Testis (tissue), 2 donors: ENCODE results near the gene SKIC2.
"Not testable (repeated sequence)": the region's sequence is repeated elsewhere in the genome, so short reads cannot be mapped to it uniquely, and the experiment has no call there.

ENCODE experiments used
- CTCF ChIP-seq, 3 experiments: fragments of 450-650 bp in 2 of 3; fragments of 200-600 bp in 1 of 3; sonication (generic) in 1 of 3; IDR thresholded peaks; one replicate each; pipeline ENCODE4 v1.5.1; 2016 to 2019; ENCODE audit warnings: antibody characterized with exemption in 3 of 3, mild to moderate bottlenecking in 2 of 3, moderate library complexity in 1 of 3
- POLR2A ChIP-seq: fragments of 450-650 bp; IDR thresholded peaks from one replicate; pipeline ENCODE4 v1.6.1; 2017; ENCODE audit warnings: antibody characterized with exemption, mild to moderate bottlenecking, moderate library complexity

DNA sequence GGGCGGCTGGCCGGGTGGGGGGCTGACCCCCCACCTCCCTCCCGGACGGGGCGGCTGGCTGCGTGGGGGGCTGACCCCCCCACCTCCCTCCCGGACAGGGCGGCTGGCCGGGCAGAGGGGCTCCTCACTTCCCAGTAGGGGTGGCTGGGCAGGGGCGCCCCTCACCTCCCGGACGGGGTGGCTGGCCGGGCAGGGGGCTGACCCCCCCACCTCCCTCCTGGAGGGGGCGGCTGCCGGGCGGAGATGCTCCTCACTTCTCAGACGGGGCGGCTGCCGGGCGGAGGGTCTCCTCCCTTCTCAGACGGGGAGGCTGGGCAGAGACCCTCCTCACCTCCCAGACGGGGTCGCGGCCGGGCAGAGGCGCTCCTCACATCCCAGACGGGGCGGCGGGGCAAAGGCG lies 17.1 kb downstream of the SKIC2 start:
- TF ChIP-seq CTCF (IDR thresholded peaks at IDR 0.05); POLR2A: not testable (repeated sequence)
